COLO668 (cell line): Measurements from ENCODE around the gene ADIRF.
A peak's percentile ranks its signal among the peaks of the same experiment; 100 is the strongest.
"Not testable (repeated sequence)": the region's sequence is repeated elsewhere in the genome, so short reads cannot be mapped to it uniquely, and the experiment has no call there.

ENCODE experiments used
- DNase-seq: peaks from one replicate; lab custom pipeline; 2025; ENCODE audit not compliant: unreplicated experiment; lab: John Stamatoyannopoulos, UW

ADIRF gene

GRCh38 chr10:86945361-86946212 is 22.7 kb upstream of the ADIRF start:
- no peak for DNase-seq

DNA sequence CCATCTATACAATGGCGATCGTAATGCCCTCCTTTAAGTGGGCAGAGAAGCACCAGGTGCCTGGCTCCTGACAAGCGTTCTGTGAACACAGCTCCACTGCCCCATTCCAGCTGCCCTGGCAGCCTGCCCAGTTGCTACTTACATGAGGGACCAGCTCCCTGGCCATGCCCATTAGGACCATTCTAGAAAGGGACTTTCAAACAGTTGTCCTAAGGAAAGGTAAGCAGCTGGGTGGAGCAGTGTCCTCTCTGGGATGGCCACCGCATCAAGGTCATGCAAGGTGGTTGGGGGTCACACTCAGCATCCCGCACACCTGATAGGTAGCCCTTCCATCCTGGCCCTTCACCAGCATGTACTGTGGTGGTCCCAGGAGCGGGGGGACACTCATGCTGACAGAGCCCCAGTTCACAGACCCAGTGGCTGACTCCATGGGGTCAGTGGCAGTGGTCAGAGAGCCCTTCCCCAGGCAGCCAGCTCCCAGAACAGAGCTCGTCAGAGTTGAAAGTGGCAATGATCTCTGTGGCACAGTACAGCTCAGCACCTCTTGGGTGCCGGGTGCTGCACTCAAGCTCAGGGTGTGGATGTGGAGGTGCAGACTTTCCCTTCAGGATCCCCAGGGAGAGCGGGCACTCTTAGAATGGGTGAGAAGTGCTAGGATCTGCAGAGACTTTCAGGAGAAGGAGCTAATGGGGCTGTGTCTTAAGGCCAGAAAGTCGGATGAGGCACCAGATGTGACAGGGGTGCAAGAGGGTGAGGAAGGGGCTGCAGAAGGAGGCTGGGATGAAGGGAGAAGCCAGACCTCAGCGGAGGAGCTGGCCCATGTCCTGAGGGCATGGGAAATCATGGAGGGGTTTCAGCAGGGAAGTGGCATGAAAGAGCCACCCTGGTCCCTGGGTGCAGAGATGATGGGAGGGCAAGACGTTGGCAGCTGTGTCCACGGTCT is 21.8 kb upstream of the ADIRF start:
- peak; percentile 79 for DNase-seq

DNA sequence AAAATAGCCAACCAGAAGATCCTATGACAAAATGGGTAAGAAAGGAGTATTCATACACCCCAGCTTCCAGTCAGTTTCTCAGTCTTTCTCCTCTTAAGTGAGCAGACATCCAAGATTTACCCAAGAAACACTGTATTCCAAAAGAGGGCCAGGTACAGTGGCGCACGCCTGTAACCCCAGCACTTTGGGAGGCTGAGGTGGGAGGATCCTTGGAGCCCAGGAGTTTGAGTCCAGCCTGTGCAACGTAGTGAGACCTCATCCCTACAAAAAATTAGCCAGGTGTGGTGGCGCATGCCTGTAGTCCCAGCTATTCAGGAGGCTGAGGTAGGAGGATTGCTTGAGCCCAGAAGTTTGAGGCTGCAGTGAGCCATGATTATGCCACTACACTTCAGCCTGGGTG is 20.5 kb upstream of the ADIRF start:
- not testable (repeated sequence) for DNase-seq

- no peak for DNase-seq
These were observed 17.9 kb upstream of the ADIRF start for GRCh38 chr10:86950349-86950748.

DNA sequence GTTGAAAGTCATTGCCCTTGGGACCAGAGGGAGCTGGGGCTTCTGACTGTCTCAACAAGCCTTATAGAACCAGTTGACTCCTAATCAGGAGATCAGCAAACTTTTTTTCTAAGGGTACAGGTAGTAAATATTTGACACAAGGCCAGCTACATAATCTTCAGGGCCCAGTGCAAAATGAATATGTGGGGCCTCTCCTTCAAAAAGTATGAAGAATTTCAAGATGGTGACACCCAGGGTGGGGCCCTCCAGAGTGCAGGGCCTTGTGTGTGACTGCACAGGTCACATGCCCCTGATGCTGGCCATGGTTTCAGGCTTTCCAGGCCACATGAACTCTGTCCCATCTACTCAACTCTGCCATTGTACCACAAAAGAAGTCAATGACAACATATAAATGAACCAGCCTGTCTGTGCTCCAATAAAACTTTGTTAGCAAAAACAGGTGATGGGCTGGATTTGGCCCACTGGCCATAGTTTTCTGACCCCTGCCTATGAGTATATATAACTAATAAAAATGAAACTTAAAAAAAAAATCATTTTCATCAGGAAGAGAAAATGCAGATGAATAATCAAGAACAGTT is 17.0 kb upstream of the ADIRF start:
- no peak for DNase-seq

DNA sequence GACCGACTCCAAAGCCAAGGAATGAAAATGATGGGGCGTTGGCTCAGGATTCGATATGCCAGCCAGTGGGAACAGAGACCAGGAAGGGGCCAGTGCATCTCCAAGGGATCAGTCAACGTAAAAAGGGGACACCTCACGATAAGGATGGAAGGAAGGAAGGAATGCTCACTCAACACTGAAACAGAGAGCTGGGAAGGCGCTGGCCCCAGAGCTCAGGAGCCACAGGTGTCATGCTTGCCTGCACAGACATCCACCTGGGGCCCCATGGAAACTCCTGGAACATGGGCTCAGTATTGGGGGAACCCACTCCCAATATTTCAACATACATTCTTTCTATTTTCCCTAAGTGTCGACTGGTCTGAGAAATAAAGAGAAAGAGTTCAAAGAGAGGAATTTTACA is 16.2 kb upstream of the ADIRF start:
- no peak for DNase-seq

GRCh38 chr10:86952697-86953096 is 15.6 kb upstream of the ADIRF start:
- DNase-seq, result not testable (repeated sequence)

DNA sequence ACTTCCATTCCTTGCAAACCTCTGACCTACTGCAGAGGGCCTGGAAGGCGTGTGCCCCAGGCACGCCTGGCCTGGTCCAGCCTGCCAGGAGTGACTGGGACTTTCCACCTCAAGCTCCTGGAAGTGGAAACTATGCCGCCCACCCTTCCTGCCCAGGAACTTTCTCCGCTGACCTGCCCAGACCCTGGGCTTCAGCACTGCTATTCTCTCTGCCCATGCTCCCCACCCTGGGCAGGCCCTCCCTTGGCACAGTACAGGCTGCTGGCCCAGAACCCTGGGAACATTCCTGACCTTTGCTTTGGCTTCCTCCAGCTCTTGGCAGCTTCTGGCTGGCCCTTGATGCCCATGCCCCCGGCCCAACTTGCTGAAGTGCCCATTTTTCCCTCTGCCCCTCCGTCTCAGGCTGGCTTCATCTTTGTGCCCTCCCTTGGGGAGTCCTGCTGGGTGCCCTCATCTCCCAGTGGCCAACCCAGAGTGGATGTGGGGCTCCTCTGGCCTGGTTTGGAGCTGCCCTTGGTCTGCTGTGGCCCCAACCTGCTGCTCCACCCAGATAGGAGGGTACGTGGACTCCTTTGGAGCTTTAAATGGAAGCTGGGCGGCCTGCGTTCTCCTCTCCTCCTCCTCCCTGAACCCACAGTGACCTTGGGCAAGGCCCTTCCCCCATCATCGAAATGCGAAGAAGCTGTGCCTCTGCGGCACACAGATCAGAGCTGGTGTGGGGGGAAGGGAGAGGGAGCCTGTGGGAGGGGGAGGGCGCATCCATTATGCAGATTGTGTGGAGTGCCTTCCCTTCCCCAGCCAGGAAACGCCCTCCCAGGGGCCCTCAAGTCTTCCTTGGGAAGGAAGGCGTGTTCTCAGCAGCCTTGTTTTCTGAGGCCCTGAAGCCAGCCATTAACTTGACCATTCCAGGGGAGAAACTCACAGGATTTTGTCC is 14.3 kb upstream of the ADIRF start:
- no peak for DNase-seq

DNA sequence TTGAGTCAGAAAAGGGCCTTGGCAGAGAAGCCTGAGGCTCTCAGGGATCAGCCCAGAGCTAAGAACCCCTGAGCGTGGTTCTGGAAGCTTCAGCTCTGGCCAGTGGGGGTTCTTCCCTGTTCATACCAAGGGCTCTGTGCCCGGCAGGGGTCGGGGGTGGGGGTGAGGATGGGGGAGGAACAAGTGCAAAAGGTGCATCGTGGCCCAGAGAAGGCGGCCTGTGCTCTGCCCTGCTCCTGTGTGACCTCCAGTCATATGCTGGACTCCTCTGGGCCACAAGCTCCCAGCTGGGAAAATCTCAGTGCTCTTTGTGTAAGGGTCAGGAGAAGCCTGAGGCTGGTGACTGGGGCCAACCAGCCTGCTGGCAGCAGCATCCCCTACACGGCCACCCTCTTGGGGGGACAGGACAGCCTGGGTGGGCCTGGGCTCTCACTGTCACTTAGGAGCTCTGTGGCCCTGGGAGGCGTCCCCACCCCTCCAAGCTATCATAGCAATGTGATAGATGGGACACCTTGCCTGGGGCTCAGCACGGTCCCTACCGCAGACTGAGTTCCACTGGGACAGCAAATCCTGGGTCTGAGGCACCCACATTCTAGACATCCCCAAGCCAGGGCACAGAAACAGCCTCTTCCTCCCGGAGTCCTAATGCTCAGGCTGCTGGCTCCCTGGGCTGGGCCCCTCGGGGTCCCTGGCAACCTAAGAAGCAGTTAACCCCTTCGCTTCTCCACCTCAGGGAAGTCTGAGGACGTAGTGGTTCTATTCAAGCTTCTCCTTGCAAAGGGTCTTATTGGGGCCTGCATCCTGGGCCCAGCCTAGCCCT is 13.4 kb upstream of the ADIRF start:
- DNase-seq, result no peak

GRCh38 chr10:86955501-86956194 is 12.6 kb upstream of the ADIRF start:
- DNase-seq, result no peak

GRCh38 chr10:86956195-86956847 is 12.0 kb upstream of the ADIRF start:
- DNase-seq, result no peak

GRCh38 chr10:86956848-86957448 is 11.3 kb upstream of the ADIRF start:
- no peak for DNase-seq

GRCh38 chr10:86957471-86958115 is 10.7 kb upstream of the ADIRF start, which contains the start of gene MMRN2:
TSS of gene MMRN2 (minus strand) at chr10:86957615. CDS start at chr10:86957541, 74 bp downstream.
- DNase-seq, result no peak

GRCh38 chr10:86958116-86958900 is 10.0 kb upstream of the ADIRF start, which contains the start of gene SNCG:
TSS of gene SNCG (plus strand) at chr10:86958599. CDS start at chr10:86958698, 99 bp downstream.
- peak; percentile 71 for DNase-seq

- no peak for DNase-seq
These were observed 9.2 kb upstream of the ADIRF start for GRCh38 chr10:86958901-86959736.

DNA sequence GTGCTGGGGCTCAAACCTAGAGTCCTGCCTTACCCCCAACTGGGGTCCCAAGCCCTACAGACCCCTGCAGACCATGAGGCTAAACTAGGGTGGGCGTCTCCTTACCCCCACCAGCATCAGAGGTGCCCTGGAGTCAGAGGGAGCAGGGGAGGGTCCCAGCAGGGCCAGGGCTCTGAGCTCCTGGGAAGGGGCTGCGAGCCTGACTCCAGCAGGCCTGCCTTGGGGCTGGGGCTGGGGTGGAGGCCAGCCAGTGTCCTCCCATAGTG is 8.6 kb upstream of the ADIRF start:
- no peak for DNase-seq
